ACC112 (cell line): ENCODE measurements around the gene RPL35.

Experiments
- H2AFZ ChIP-seq: fragments of 200-600 bp; sonication (generic); one replicate; pipeline ENCODE4 v1.6.0; 2017; ENCODE audit warnings: antibody characterized with exemption, low read length; ENCODE audit not compliant: unreplicated experiment
- H3K27ac ChIP-seq: fragments of 200-600 bp; sonication (generic); 2 replicates; pipeline ENCODE4 v1.5.1; 2014; ENCODE audit warnings: low read depth, mild to moderate bottlenecking, antibody characterized with exemption, low read length, moderate library complexity
- H3K27me3 ChIP-seq: fragments of 200-600 bp; sonication (generic); 2 replicates; pipeline ENCODE4 v1.6.1; 2014; ENCODE audit warnings: mild to moderate bottlenecking, antibody characterized with exemption, low read length, moderate library complexity, mixed read lengths; ENCODE audit not compliant: insufficient read depth
- H3K36me3 ChIP-seq: fragments of 200-600 bp; sonication (generic); 2 replicates; pipeline ENCODE4 v1.6.1; 2016; ENCODE audit warnings: mild to moderate bottlenecking, antibody characterized with exemption, low read length, moderate library complexity, mixed read lengths; ENCODE audit not compliant: insufficient read depth
- H3K4me1 ChIP-seq: fragments of 200-600 bp; sonication (generic); one replicate; pipeline ENCODE4 v1.6.1; 2016; ENCODE audit warnings: low read length, mixed read lengths; ENCODE audit not compliant: insufficient read depth, unreplicated experiment, control insufficient read depth
- H3K4me3 ChIP-seq: fragments of 200-600 bp; sonication (generic); 2 replicates; pipeline ENCODE4 v1.5.1; 2014; ENCODE audit warnings: mild to moderate bottlenecking, low read depth, low read length
- H3K79me2 ChIP-seq: fragments of 200-600 bp; sonication (generic); one replicate; pipeline ENCODE4 v1.6.0; 2016; ENCODE audit warnings: low read length; ENCODE audit not compliant: control insufficient read depth, unreplicated experiment, insufficient read depth

Gene RPL35

GRCh38 chr9:124886866-124887492 is 25.2 kb upstream of the RPL35 start:
- H2AFZ ChIP-seq = no peak overlapping the region

GRCh38 chr9:124886461-124886860 is 24.7 kb upstream of the RPL35 start:
- H2AFZ ChIP-seq = no peak overlapping the region
- no peak overlapping the region for H3K4me3 ChIP-seq
- no peaks in the 10 kb centered on the region for H3K27me3 ChIP-seq
- peaks cover 6% of the 10 kb centered on the region; the same call in 1 of the 2 replicates for H3K36me3 ChIP-seq
- no peaks in the 10 kb centered on the region for H3K79me2 ChIP-seq
- H3K27ac ChIP-seq = no peak overlapping the region
- H3K4me1 ChIP-seq = peaks cover 5% of the 10 kb centered on the region

More at GRCh38 chr9:124886866-124887492, 25.2 kb upstream of the RPL35 start:
- no peak overlapping the region for H3K4me3 ChIP-seq
- H3K79me2 ChIP-seq = no peaks in the 10 kb centered on the region
- no peak overlapping the region for H3K27ac ChIP-seq
- H3K4me1 ChIP-seq = peaks cover 5% of the 10 kb centered on the region
- H3K36me3 ChIP-seq = peaks cover 3% of the 10 kb centered on the region; the same call in 1 of the 2 replicates
- no peaks in the 10 kb centered on the region for H3K27me3 ChIP-seq

- Histone ChIP-seq H2AFZ (no peak overlapping the region), H3K4me1 (peaks cover 5% of the 10 kb centered on the region), H3K27ac (no peak overlapping the region), H3K36me3 (peaks cover 6% of the 10 kb centered on the region; the same call in 1 of the 2 replicates), H3K4me3 (no peak overlapping the region), H3K27me3 (no peaks in the 10 kb centered on the region), H3K79me2 (no peaks in the 10 kb centered on the region)
Measured at GRCh38 chr9:124885551-124885950, 23.8 kb upstream of the RPL35 start.

- no peak overlapping the region for H2AFZ ChIP-seq
- no peak overlapping the region for H3K27ac ChIP-seq
- H3K4me3 ChIP-seq = no peak overlapping the region
- H3K79me2 ChIP-seq = no peaks in the 10 kb centered on the region
- peaks cover 5% of the 10 kb centered on the region for H3K4me1 ChIP-seq
- no peaks in the 10 kb centered on the region for H3K27me3 ChIP-seq
- H3K36me3 ChIP-seq = peaks cover 10% of the 10 kb centered on the region; the same call in 1 of the 2 replicates
Measured at GRCh38 chr9:124884376-124884775, 22.6 kb upstream of the RPL35 start.

- Histone ChIP-seq H3K4me1 (peaks cover 5% of the 10 kb centered on the region), H3K36me3 (peaks cover 10% of the 10 kb centered on the region), H3K27me3 (no peaks in the 10 kb centered on the region)
Measured at GRCh38 chr9:124882231-124882630, 20.5 kb upstream of the RPL35 start.

GRCh38 chr9:124881138-124881743 is 19.5 kb upstream of the RPL35 start:
- H3K4me3 ChIP-seq = no peak overlapping the region
- peaks cover 10% of the 10 kb centered on the region for H3K36me3 ChIP-seq
- H2AFZ ChIP-seq = no peak overlapping the region
- no peak overlapping the region for H3K27ac ChIP-seq
- no peaks in the 10 kb centered on the region for H3K79me2 ChIP-seq
- no peaks in the 10 kb centered on the region for H3K27me3 ChIP-seq
- H3K4me1 ChIP-seq = peaks cover 5% of the 10 kb centered on the region

More at GRCh38 chr9:124882231-124882630, 20.5 kb upstream of the RPL35 start:
- H3K4me3 ChIP-seq = no peak overlapping the region
- no peaks in the 10 kb centered on the region for H3K79me2 ChIP-seq
- H2AFZ ChIP-seq = no peak overlapping the region
- no peak overlapping the region for H3K27ac ChIP-seq

GRCh38 chr9:124880501-124880900 is 18.7 kb upstream of the RPL35 start:
- peaks cover 11% of the 10 kb centered on the region for H3K36me3 ChIP-seq

GRCh38 chr9:124879226-124879625 is 17.5 kb upstream of the RPL35 start:
- Histone ChIP-seq H3K79me2 (peaks cover 8% of the 10 kb centered on the region), H3K4me1 (peaks cover under 1% of the 10 kb centered on the region), H3K27me3 (no peaks in the 10 kb centered on the region), H3K36me3 (peaks cover 19% of the 10 kb centered on the region), H2AFZ (no peak overlapping the region), H3K4me3 (no peak overlapping the region), H3K27ac (no peak overlapping the region)

More at GRCh38 chr9:124880501-124880900, 18.7 kb upstream of the RPL35 start:
- H3K4me3 ChIP-seq = no peak overlapping the region
- no peaks in the 10 kb centered on the region for H3K79me2 ChIP-seq
- H2AFZ ChIP-seq = no peak overlapping the region
- H3K27me3 ChIP-seq = no peaks in the 10 kb centered on the region
- no peak overlapping the region for H3K27ac ChIP-seq
- peaks cover 5% of the 10 kb centered on the region for H3K4me1 ChIP-seq

GRCh38 chr9:124878518-124878917 is 16.8 kb upstream of the RPL35 start:
- no peaks in the 10 kb centered on the region for H3K4me1 ChIP-seq
- no peak overlapping the region for H3K4me3 ChIP-seq
- peaks cover 23% of the 10 kb centered on the region for H3K36me3 ChIP-seq
- no peak overlapping the region for H3K27ac ChIP-seq
- peaks cover 16% of the 10 kb centered on the region for H3K79me2 ChIP-seq
- H3K27me3 ChIP-seq = no peaks in the 10 kb centered on the region
- no peak overlapping the region for H2AFZ ChIP-seq

GRCh38 chr9:124878021-124878420 is 16.3 kb upstream of the RPL35 start:
- Histone ChIP-seq H3K79me2 (peaks cover 20% of the 10 kb centered on the region), H2AFZ (no peak overlapping the region), H3K4me1 (peaks cover 3% of the 10 kb centered on the region), H3K27me3 (no peaks in the 10 kb centered on the region), H3K27ac (no peak overlapping the region), H3K36me3 (peaks cover 27% of the 10 kb centered on the region), H3K4me3 (no peak overlapping the region)
